K562 (cell line): Measurements from ENCODE around the gene NUP214. TPM values are rescaled to one million over a fixed set of nuclear protein-coding genes. Genes with fewer than 3 reads are reported as not detected.

Source experiments
- ATAC-seq: fragments of 200-7000 bp; cut with Tn5 transposase; 3 replicates; pipeline ENCODE4 v1.9.1; 2020; ENCODE audit warnings: moderate library complexity
- BruUV-seq: library from RNA; stranded (reverse); fragments of 400-500 nt; replicated peaks from 2 replicates; lab custom pipeline; 2021; lab: Mats Ljungman, UMichigan
- CTCF ChIA-PET: fragments of 300-600 bp; formaldehyde crosslinking; extraction: SDS; loops from one replicate; lab custom pipeline; 2021; ENCODE audit warnings: low intra/inter-chr PET ratio; lab: Yijun Ruan, JAX
- POLR2A ChIA-PET: fragments of 300-600, 350-650 bp; sonication (Branson Sonifier 250); formaldehyde crosslinking; extraction: SDS; loops from one replicate; lab custom pipeline; 2021; ENCODE audit warnings: antibody characterized with exemption, inconsistent platforms; lab: Yijun Ruan, JAX
- DNase-seq, 4 experiments: peaks; one replicate each; pipeline versions ENCODE4 v3.0.0 to v3.0.0-alpha.2; 2011 to 2018; ENCODE audit warnings: low spot score in 3 of 4, mixed read lengths in 3 of 4; ENCODE audit errors: extremely low read depth in 1 of 4
- FAIRE-seq: peaks from 2 replicates; lab custom pipeline; 2011; peaks lifted over from hg19 to GRCh38; lab: Jason Lieb, UNC
- H2AFZ ChIP-seq: 2 replicates; pipeline ENCODE4 v1.6.0; 2011; ENCODE audit warnings: low read depth, low read length, control low read depth, inconsistent platforms
- H3K27ac ChIP-seq: fragments of 200-600 bp; 3 replicates; pipeline ENCODE4 v1.8.0; 2011; ENCODE audit warnings: low read depth, mild to moderate bottlenecking, control low read depth, inconsistent platforms, low read length, moderate library complexity, mixed read lengths; ENCODE audit errors: extremely low read depth
- H3K27me3 ChIP-seq, 2 experiments: fragments of 300-600 bp in 1 of 2; 2 replicates in 1 of 2; 3 replicates in 1 of 2; pipeline versions ENCODE4 v1.6.0 to v1.8.0; 2011; ENCODE audit warnings: inconsistent platforms in 2 of 2, low read length in 2 of 2, mild to moderate bottlenecking in 1 of 2, mixed read lengths in 1 of 2, moderate library complexity in 1 of 2; ENCODE audit not compliant: control insufficient read depth in 2 of 2, insufficient read depth in 2 of 2
- H3K36me3 ChIP-seq: fragments of 300-600 bp; 3 replicates; pipeline ENCODE4 v1.8.0; 2011; ENCODE audit warnings: mild to moderate bottlenecking, low read length, inconsistent platforms; ENCODE audit not compliant: control insufficient read depth, insufficient read depth
- H3K4me1 ChIP-seq, 2 experiments: fragments of 200-600 bp in 1 of 2; replicated peaks in 1 of 2; 2 replicates in 1 of 2; 3 replicates in 1 of 2; pipeline versions ENCODE4 v1.5.1 to v1.8.0; 2011; ENCODE audit warnings: inconsistent platforms in 2 of 2, low read length in 2 of 2, mild to moderate bottlenecking in 1 of 2, mixed read lengths in 1 of 2, moderate library complexity in 1 of 2; ENCODE audit not compliant: control insufficient read depth in 2 of 2, insufficient read depth in 2 of 2
- H3K4me2 ChIP-seq: 2 replicates; pipeline ENCODE4 v1.6.1; 2011; ENCODE audit warnings: low read length, control low read depth, inconsistent platforms, mixed read lengths; ENCODE audit not compliant: insufficient read depth
- H3K4me3 ChIP-seq: fragments of 200-600 bp; sonication (generic), shearing (Covaris generic); 2 replicates; pipeline ENCODE4 v1.5.1; 2016; ENCODE audit warnings: control low read depth, inconsistent platforms
- H3K79me2 ChIP-seq: fragments of 200-600 bp; 3 replicates; pipeline ENCODE4 v1.8.0; 2011; ENCODE audit warnings: low read length, inconsistent platforms; ENCODE audit not compliant: control insufficient read depth, insufficient read depth
- H3K9ac ChIP-seq, 2 experiments: 2 replicates each; pipeline versions ENCODE4 v1.6.0 to v1.6.1; 2011; ENCODE audit warnings: low read depth in 2 of 2, low read length in 2 of 2, control low read depth in 1 of 2, inconsistent platforms in 1 of 2, mild to moderate bottlenecking in 1 of 2, mixed read lengths in 1 of 2; ENCODE audit not compliant: insufficient read depth in 1 of 2
- H3K9me1 ChIP-seq: one replicate; pipeline ENCODE4 v1.6.0; 2011; ENCODE audit warnings: inconsistent platforms, mild to moderate bottlenecking, low read length, moderate library complexity; ENCODE audit not compliant: control insufficient read depth, insufficient read depth
- H3K9me3 ChIP-seq: replicated peaks from 2 replicates; pipeline ENCODE4 v1.5.1; 2011; ENCODE audit warnings: low read depth, low read length, inconsistent platforms; ENCODE audit not compliant: control insufficient read depth, insufficient read depth
- H4K20me1 ChIP-seq: replicated peaks from 2 replicates; pipeline ENCODE4 v1.6.1; 2011; ENCODE audit warnings: low read length, inconsistent platforms, mixed read lengths; ENCODE audit not compliant: control insufficient read depth, insufficient read depth
- BACH1 ChIP-seq: fragments of 200-800 bp; sonication (Bioruptor generic); IDR thresholded peaks from 2 replicates; pipeline ENCODE4 v1.6.1; 2016; ENCODE audit warnings: missing genetic modification characterization, missing compliant biosample characterization
- E2F3 ChIP-seq: fragments of 250-450 bp; sonication (Bioruptor Pico); IDR thresholded peaks from 2 replicates; pipeline ENCODE4 v1.4.0; 2020; ENCODE audit warnings: mild to moderate bottlenecking
- ETS1 ChIP-seq: conservative IDR thresholded peaks from 2 replicates; pipeline ENCODE4 v1.6.1; 2011; ENCODE audit warnings: low read depth, mild to moderate bottlenecking, low read length; ENCODE audit not compliant: control insufficient read depth
- FOXP4 ChIP-seq: sonication (generic); formaldehyde crosslinking; IDR thresholded peaks from 2 replicates; pipeline ENCODE4 v1.8.0; 2022; ENCODE audit warnings: mild to moderate bottlenecking, missing genetic modification reagents, borderline replicate concordance
- HOXB6 ChIP-seq: fragments of 250-450 bp; sonication (Bioruptor Pico); IDR thresholded peaks from 2 replicates; pipeline ENCODE4 v1.5.1; 2022; ENCODE audit warnings: mild to moderate bottlenecking, borderline replicate concordance
- PHB ChIP-seq: fragments of 250-450 bp; sonication (Bioruptor Pico); IDR thresholded peaks from 2 replicates; pipeline ENCODE4 v1.5.0; 2021
- PRMT5 ChIP-seq: sonication (generic); formaldehyde crosslinking; IDR thresholded peaks from 2 replicates; pipeline ENCODE4 v1.5.0; 2020; ENCODE audit warnings: missing genetic modification reagents
- RFX1 ChIP-seq: fragments of 450-650 bp; IDR thresholded peaks from 2 replicates; pipeline ENCODE4 v1.6.1; 2016; ENCODE audit warnings: mild to moderate bottlenecking, moderate library complexity
- SETDB1 ChIP-seq: IDR thresholded peaks from one replicate; pipeline ENCODE4 v1.6.1; 2012; ENCODE audit warnings: low read length, control low read depth, inconsistent platforms
- SMARCB1 ChIP-seq: IDR thresholded peaks from 2 replicates; pipeline ENCODE4 v1.6.1; 2011; ENCODE audit warnings: improper control_type of control experiment, low read depth; ENCODE audit not compliant: insufficient read length
- TARDBP ChIP-seq: fragments of 450-650 bp; IDR thresholded peaks from 2 replicates; pipeline ENCODE4 v1.6.1; 2016
- TCF7L2 ChIP-seq: fragments of 150-350 bp; IDR thresholded peaks from 2 replicates; pipeline ENCODE4 v1.6.1; 2016; ENCODE audit warnings: low read depth, mild to moderate bottlenecking, low read length, moderate library complexity
- ZBTB1 ChIP-seq: sonication (generic); formaldehyde crosslinking; IDR thresholded peaks from 2 replicates; pipeline ENCODE4 v1.8.1; 2023; ENCODE audit warnings: missing genetic modification reagents, low read depth, mild to moderate bottlenecking, borderline replicate concordance
- ZNF239 ChIP-seq: fragments of 250-450 bp; sonication (Bioruptor Pico); IDR thresholded peaks from 2 replicates; pipeline ENCODE4 v1.4.0; 2020; ENCODE audit warnings: mild to moderate bottlenecking
- ZNF57 ChIP-seq: fragments of 450-650 bp; formaldehyde crosslinking; IDR thresholded peaks from 2 replicates; pipeline ENCODE4 v1.4.0; 2020; ENCODE audit warnings: mild to moderate bottlenecking, moderate library complexity
- ZNF707 ChIP-seq: fragments of 250-450 bp; sonication (Bioruptor Pico); conservative IDR thresholded peaks from 2 replicates; pipeline ENCODE4 v1.8.0; 2022; ENCODE audit warnings: inconsistent platforms, mild to moderate bottlenecking, moderate library complexity
- WGBS: fragments of 100-300 bp; shearing (Covaris generic); methylation state at CpG from one replicate; pipeline ENCODE4 v1.1.6; 2016; ENCODE audit warnings: low coverage, mixed read lengths; ENCODE audit not compliant: insufficient coverage; ENCODE audit errors: missing lambda C conversion rate; 5-methylcytosine and 5-hydroxymethylcytosine counted together
- in situ Hi-C: fragments of 300-500 bp; cut with MboI; formaldehyde crosslinking; loops from 4 replicates; pipeline ENCODE4 v1.15.0; 2018; ENCODE audit warnings: inconsistent platforms, mixed read lengths
- intact Hi-C: fragments of 100-400 bp; cut with micrococcal nuclease; formaldehyde crosslinking; loops from 2 replicates; pipeline ENCODE4 v1.14.2; 2022
- polyA plus RNA-seq, 8 experiments: library from polyadenylated mRNA; depleted of rRNA in 4 of 8; stranded (reverse) in 5 of 8; unstranded in 3 of 8; fragments of >200 nt; fragmentation: Nextera tagmentation in 2 of 8; fragmentation: Illumina TruSeq in 1 of 8; extraction: Ambion mirVana in 2 of 8; extraction: Trizol in 1 of 8; gene quantifications; 2 replicates each; pipeline versions ENCODE4 v1.2.1 to v1.2.3, GENCODE V29; 2011 to 2014; ENCODE audit warnings: inconsistent platforms in 1 of 8, missing spikeins in 1 of 8
- total RNA-seq, 7 experiments: library from RNA; depleted of rRNA in 6 of 7; stranded (reverse); fragments of >200 nt in 6 of 7; fragmentation: Illumina TruSeq in 2 of 7; extraction: Trizol in 2 of 7; gene quantifications; 2 replicates each; pipeline versions ENCODE4 v1.2.1 to v1.2.3, GENCODE V29; 2011 to 2021; ENCODE audit warnings: low replicate concordance in 1 of 7

The NUP214 gene
- total and polyA plus RNA-seq, 9 of the 15 experiments (the other 6 are each of a cell fraction or from before 2014, with no cell fraction given) = 56.9 to 332 (median 97.1) TPM

GRCh38 chr9:131237291-131237690 lies 111.9 kb downstream of the NUP214 start:
- H3K9me3 ChIP-seq = no peaks in the 10 kb centered on the region
- peaks cover 3% of the 10 kb centered on the region for H3K9me1 ChIP-seq
- peaks cover 30% of the 10 kb centered on the region; the same call in 2 of the 3 replicates for H3K36me3 ChIP-seq
- no peak for TF ChIP-seq RFX1
- no peak for TF ChIP-seq ZBTB1 (CRISPR knock-in tag)
- no peak for TF ChIP-seq TARDBP
- TF ChIP-seq HOXB6 (CRISPR knock-in tag) = no peak
- TF ChIP-seq E2F3 (CRISPR knock-in tag) = no peak
- no peak for TF ChIP-seq SETDB1
- TF ChIP-seq PRMT5 (CRISPR knock-in tag) = no peak
- no peak for TF ChIP-seq ZNF239 (CRISPR knock-in tag)
- TF ChIP-seq BACH1 = no peak
- TF ChIP-seq TCF7L2 = no peak
- no peak for TF ChIP-seq PHB (CRISPR knock-in tag)
- no peak for TF ChIP-seq ZNF57 (CRISPR knock-in tag)
- no peak for TF ChIP-seq FOXP4 (CRISPR knock-in tag)
- no peak for TF ChIP-seq SMARCB1
- no peak for TF ChIP-seq ETS1
- no peak for TF ChIP-seq ZNF707 (CRISPR knock-in tag)
- TF ChIP-seq, all 486 proteins: peak for 0
- Histone ChIP-seq H3K4me3 (no peak overlapping the region), H4K20me1 (0 out of 2 replicates have a peak, but pooled peaks cover 7% of the 10 kb centered on the region), H3K4me2 (no peak overlapping the region), H3K27me3 (peaks cover 0 to 13% of the 10 kb centered on the region in 2 experiments; a peak in 2 of 5 replicates), H3K27ac (no peak overlapping the region), H3K4me1 (peaks cover 3 to 31% of the 10 kb centered on the region in 2 experiments; a peak in 3 of 5 replicates), H2AFZ (no peak overlapping the region), H3K79me2 (no peaks in the 10 kb centered on the region), H3K9ac (peak overlapping the region in 1 of 2 experiments; percentile 13; a peak in 1 of 4 replicates)
- 66% methylated on average over 7 of the region's 7 CpGs for WGBS
- intact Hi-C loops (no loop called here), in situ Hi-C loops (no loop called here)
- no TSS peak for BruUV-seq
- ChIA-PET CTCF (no interaction called here), POLR2A (interaction anchor here (0.8 to 6.1 kb wide), 4 partner anchors 11 to 19 kb away, joined by 3 to 50 read pairs (median 17); no protein-coding TSS in a partner anchor)
- ATAC-seq = no peak
- DNase-seq = no peak
- no peak for FAIRE-seq
